ENCODE measurements around the gene NFATC1.

The NFATC1 gene

GRCh38 chr18:79400591-79401381 lies 5.1 kb downstream of the NFATC1 start:
- H3K27ac ChIP-seq (ENCODE audit: poor library complexity, severe bottlenecking), result no peak overlapping the region
- peak overlapping the region; percentile 59 for H3K4me3 ChIP-seq (ENCODE audit: severe bottlenecking)
- H3K4me1 ChIP-seq (ENCODE audit: insufficient read depth, poor library complexity, severe bottlenecking), result peaks cover 18% of the 10 kb centered on the region
- no peak for ATAC-seq (ENCODE audit: low read depth)
- no peak for TF ChIP-seq CTCF (IDR thresholded peaks at IDR 0.05; ENCODE audit: poor library complexity, severe bottlenecking)
- DNase-seq (ENCODE audit: low spot score), result no peak
- H3K36me3 ChIP-seq (ENCODE audit: low read depth), result no peaks in the 10 kb centered on the region
- H3K27me3 ChIP-seq (ENCODE audit: insufficient read depth, poor library complexity, severe bottlenecking), result no peaks in the 10 kb centered on the region
- H3K9me3 ChIP-seq (ENCODE audit: severe bottlenecking), result no peaks in the 10 kb centered on the region

DNA sequence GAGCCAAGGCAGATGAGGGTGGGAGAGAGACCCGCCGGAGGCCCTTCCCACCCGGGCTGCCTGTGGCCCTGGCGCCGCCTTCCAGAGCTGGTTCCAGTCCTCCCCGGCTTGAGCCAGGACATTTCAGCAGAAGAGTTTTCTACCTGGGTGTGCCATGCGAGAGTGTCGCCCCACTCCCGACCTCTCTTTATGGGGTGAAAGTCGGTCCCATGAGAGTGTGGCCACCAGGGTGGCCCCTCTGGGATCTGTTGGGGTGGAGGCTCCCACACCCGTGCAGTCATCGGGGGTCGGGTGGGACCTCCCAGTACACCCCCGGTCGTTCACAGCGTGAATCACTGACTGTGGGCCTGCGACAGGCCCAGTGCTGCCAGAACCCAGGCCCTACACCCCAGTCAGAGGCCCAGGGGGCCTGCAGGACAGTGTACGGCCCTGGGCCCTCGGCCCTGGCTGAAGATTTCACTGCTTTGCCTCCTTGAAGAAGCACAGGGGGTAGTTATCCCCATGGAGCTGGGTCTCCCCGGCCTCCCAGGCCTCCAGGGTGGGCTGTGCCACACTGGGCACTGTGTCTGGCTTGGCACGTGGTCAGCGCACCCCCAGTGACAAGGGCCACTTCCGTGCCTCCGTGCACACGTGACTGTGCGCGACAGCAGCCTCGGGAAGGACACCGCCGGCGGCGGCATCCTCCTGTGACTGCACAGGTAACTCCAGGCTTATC lies 5.9 kb downstream of the NFATC1 start:
- DNase-seq (ENCODE audit: low spot score), result no peak
- H3K27me3 ChIP-seq (ENCODE audit: insufficient read depth, poor library complexity, severe bottlenecking), result no peaks in the 10 kb centered on the region
- H3K4me1 ChIP-seq (ENCODE audit: insufficient read depth, poor library complexity, severe bottlenecking), result peaks cover 18% of the 10 kb centered on the region
- H3K36me3 ChIP-seq (ENCODE audit: low read depth), result no peaks in the 10 kb centered on the region
- no peak for TF ChIP-seq CTCF (IDR thresholded peaks at IDR 0.05; ENCODE audit: poor library complexity, severe bottlenecking)
- H3K27ac ChIP-seq (ENCODE audit: poor library complexity, severe bottlenecking), result no peak overlapping the region
- no peak overlapping the region for H3K4me3 ChIP-seq (ENCODE audit: severe bottlenecking)
- ATAC-seq (ENCODE audit: low read depth), result no peak
- no peaks in the 10 kb centered on the region for H3K9me3 ChIP-seq (ENCODE audit: severe bottlenecking)

- Histone ChIP-seq H3K4me3 (ENCODE audit: severe bottlenecking) (no peak overlapping the region), H3K9me3 (ENCODE audit: severe bottlenecking) (no peaks in the 10 kb centered on the region), H3K36me3 (ENCODE audit: low read depth) (no peaks in the 10 kb centered on the region), H3K4me1 (ENCODE audit: insufficient read depth, poor library complexity, severe bottlenecking) (peaks cover 18% of the 10 kb centered on the region), H3K27me3 (ENCODE audit: insufficient read depth, poor library complexity, severe bottlenecking) (no peaks in the 10 kb centered on the region), H3K27ac (ENCODE audit: poor library complexity, severe bottlenecking) (no peak overlapping the region)
- no peak for TF ChIP-seq CTCF (IDR thresholded peaks at IDR 0.05; ENCODE audit: poor library complexity, severe bottlenecking)
- ATAC-seq (ENCODE audit: low read depth), result no peak
- no peak for DNase-seq (ENCODE audit: low spot score)
Measured at GRCh38 chr18:79402209-79402576, 6.5 kb downstream of the NFATC1 start.

DNA sequence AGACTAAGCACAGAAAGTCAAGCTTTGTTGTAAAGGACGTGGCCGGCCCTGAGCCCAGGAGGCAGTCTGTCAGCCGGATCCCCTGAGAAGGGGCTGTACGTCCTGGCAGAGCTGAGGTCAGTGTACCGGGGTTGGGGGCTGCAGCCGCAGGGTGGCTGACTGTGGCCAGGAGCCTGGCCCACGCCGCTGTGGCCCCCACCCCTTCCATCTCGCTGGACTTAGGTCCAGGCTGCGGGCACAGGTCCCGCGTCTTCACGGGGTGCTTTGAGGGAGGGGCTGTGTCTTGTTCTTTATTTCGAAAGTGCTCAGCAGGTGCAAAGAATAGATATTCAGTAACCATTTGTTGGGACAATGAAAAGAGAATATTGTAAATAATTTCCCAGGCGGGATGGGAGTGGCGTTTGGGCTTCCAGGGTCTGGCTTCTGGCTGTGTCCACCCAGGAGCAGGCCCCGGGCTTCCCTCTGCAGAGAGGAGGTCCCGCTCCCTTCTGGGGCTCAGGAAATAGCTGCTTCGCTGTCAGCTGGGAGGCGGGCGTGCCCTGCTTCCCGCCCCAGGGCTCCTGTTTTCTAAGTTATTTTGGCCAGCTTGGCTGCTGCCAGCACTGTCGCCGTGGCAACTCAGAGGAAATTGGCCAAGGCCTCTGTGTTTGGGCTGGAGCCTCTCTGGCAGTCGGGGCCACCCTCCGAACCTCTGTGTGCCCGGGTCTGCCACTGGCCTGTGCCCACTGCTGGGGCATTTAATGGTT lies 7.4 kb downstream of the NFATC1 start:
- Histone ChIP-seq H3K27ac (ENCODE audit: poor library complexity, severe bottlenecking) (peak overlapping the region; percentile 48), H3K4me3 (ENCODE audit: severe bottlenecking) (no peak overlapping the region), H3K27me3 (ENCODE audit: insufficient read depth, poor library complexity, severe bottlenecking) (no peaks in the 10 kb centered on the region), H3K36me3 (ENCODE audit: low read depth) (no peaks in the 10 kb centered on the region), H3K9me3 (ENCODE audit: severe bottlenecking) (no peaks in the 10 kb centered on the region), H3K4me1 (ENCODE audit: insufficient read depth, poor library complexity, severe bottlenecking) (peaks cover 18% of the 10 kb centered on the region)
- DNase-seq (ENCODE audit: low spot score) (no peak), ATAC-seq (ENCODE audit: low read depth) (peak; percentile 70)
- no peak for TF ChIP-seq CTCF (IDR thresholded peaks at IDR 0.05; ENCODE audit: poor library complexity, severe bottlenecking)
